Embryonic facial prominence (tissue), 1 donor: ENCODE measurements around the gene APC2.
"Not testable (repeated sequence)": the region's sequence is repeated elsewhere in the genome, so short reads cannot be mapped to it uniquely, and the experiment has no call there.

Experiments used
- DNase-seq: peaks from one replicate; pipeline ENCODE4 v3.0.0-alpha.2; 2016; ENCODE audit errors: extremely low spot score

The APC2 gene

GRCh38 chr19:1511318-1512317 is 61.7 kb downstream of the APC2 start:
- DNase-seq, result no peak

DNA sequence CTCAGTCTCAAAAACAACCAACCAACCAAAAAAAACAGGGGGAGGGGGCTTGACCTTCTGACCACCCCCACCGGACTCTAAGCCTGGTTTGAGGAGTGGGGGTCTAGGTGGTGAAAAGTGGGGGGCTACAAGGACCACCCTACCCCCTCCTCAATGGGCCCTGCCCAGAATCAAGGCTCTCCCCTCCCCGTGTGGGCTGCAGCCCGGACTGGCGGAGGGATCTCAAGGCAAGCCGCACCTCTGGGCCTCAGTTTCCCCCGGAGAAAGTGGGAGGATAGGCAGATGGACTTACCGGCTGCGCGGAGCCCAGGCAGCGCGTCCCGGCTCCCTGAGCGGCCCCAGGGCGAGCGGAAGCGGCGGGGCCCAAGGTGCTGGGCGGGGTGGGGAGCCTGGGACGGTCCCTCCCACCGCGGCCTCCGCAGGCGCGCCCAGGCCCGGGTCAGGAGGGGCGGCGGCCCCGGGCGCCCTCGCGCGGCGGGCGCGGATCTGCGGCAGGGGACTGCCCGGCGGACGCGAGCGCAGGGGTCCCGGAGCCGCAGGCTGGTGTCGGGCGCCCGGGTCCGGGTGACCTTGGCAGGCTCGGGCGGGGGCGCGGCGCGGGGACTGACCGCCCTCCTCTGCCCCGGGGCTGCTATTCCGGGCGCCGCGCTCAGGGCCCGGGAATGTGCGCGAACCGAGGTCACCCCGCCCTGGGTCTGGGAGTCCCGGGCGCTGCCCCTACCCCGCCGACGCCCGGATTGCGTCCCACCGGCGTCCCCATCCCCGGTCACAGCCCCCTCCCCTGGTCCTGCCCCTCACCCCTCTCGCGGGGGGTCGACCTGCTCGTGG is 63.0 kb downstream of the APC2 start, which contains the start of gene ADAMTSL5:
TSS of gene ADAMTSL5 (minus strand) at position 349 of the 828 bp plus-strand sequence. CDS start 2,076 bp downstream, outside the sequence.
- DNase-seq, result no peak

- DNase-seq, result no peak
Observed at GRCh38 chr19:1513499-1514294, 63.8 kb downstream of the APC2 start.

GRCh38 chr19:1514295-1514661 is 64.4 kb downstream of the APC2 start:
- DNase-seq, result no peak

DNA sequence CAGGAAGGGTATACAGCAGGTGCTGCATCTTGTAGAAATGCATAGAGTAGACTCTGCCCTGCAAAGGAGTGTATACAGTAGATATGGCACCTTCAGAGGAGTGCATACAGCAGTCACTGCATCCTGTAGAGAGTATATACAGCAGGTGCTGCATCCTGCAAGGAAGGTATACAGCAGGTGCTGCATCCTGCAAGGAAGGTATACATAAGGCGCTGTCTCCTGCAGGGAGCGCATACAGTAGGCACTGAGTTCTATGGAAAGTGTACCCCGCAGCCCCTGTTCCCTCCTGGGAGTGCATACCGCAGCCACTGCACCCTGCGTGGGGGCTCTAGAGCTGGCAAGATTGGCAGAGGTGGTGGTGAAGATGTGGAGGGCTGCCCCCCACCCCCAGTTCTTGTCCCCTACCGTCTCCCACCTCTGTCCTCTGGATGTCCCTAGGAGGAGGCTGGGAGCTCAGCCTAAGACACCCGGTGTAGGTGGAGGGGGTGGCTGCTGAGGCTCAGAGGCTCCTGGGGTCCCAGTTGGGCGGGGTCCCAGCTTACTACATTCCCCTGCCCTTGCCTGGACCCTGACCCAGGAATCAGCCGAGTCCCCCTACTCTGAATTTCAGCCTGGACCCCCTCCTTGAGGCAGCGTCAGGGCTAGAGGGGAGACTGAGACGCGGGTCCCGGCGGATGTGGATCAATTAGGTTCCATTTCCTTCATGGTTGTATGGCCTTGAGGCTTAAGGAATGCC is 65.2 kb downstream of the APC2 start:
- no peak for DNase-seq

- no peak for DNase-seq
Observed at GRCh38 chr19:1516395-1516753, 66.5 kb downstream of the APC2 start.

DNA sequence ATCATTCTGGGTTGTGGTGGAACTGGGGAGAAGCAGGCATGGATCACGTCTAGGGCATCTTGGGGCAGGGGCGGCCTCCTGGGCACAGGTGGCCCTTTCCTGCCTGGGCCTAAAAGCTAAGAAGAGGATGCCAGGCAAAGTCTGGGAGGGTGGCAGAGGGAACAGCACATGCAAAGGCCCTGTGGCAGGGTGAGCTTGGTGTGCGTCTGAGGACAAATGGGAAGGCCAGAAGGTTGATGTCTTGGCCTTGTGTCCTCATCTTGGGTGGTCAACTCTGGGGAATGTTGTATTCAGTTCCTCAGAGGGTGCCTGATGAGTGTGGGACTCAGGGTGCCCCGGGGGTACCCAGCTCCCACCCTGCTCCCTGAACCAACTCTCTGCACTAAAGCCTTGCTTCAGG is 68.5 kb downstream of the APC2 start:
- no peak for DNase-seq

DNA sequence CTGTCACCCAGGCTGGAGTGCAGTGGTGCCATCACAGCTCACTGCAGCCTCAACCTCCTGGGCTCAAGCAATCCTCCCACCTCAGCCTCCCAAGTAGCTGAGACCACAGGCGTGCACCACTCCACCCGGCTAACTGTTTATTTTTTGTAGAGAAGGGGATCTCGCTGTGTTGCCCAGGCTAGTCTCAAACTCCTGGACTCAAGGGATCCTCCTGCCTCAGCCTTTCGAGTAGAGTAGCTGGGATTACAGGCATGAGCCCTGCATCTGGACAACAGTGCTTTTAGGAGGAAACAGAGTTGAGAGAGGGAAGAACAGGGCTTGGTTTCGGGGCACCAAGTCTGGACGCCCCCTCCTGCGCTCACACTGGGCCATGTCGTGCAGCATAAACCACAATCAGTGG is 69.9 kb downstream of the APC2 start:
- DNase-seq, result not testable (repeated sequence)

GRCh38 chr19:1520203-1520780 is 70.4 kb downstream of the APC2 start:
- no peak for DNase-seq

DNA sequence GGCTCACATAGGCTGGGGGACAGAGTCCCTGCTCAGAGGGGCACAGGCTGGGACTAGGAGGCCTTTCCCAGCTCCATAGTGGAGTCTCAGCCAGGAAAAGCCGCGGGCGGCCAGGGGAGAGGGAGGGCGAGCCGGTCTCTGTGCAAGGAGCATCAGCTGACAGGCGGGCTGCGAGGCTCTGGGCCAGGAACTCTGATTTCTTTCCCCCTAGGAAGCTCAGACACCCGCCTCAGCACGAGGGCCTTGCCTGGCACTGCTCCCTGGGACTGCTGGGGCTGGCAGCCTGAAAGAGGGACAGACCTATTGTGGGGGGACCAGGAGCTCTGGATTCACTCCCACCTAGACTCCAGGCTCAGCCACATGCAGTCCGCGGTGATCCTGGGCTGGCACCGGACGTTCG is 71.7 kb downstream of the APC2 start:
- DNase-seq, result no peak

GRCh38 chr19:1522061-1522460 is 72.1 kb downstream of the APC2 start:
- DNase-seq, result no peak

DNA sequence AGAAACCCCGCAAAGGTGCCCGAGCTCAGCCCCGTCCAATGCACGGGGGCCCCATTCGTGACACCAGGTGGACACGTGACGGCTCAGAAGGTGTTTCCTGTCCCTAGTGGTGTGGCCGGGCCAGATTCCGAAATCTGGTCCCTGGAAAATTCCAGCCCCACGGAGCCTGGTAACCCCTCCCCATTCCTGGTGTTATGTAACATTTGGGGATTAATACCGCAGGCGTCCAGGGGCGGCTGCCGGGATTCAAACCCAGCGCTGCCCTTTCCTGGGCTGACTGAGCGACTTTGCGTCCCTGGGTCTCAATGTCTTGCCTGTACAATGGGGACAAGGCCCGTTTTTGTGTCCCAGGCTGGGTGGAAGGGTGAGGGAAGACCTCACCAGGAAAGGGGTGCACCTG is 72.9 kb downstream of the APC2 start:
- DNase-seq, result no peak
